ENCODE measurements around the gene LMAN2L.

DNA sequence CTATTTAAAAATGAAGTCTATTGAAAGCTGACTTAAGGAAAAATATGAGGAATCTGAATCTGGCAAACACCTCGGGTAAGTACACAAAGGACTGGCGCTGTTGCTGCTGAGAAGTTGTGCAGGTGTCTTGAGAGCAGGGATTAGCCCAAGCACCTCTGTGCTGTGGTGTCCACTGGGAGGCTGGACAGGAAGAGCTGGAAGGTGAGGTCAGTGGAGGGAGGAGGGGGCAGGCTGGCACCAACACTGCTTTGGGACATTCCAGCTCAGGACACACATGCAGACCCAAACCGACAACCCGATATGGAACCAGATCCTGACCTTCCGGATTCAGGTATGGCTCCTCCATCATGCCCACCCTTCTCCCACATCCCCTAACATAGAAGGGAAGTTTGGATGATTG lies 76.7 kb downstream of the LMAN2L start:
- no peak for TF ChIP-seq CHD2 (IDR thresholded peaks at IDR 0.05; ENCODE audit: low read length, partially characterized antibody)
- no peak for TF ChIP-seq CTCF (IDR thresholded peaks at IDR 0.05)
- TF ChIP-seq MXI1 (IDR thresholded peaks at IDR 0.05; ENCODE audit: low read depth, low read length) = no peak
- TF ChIP-seq EP300 (IDR thresholded peaks at IDR 0.05; ENCODE audit: borderline replicate concordance in 1 of 2, low read depth in 1 of 2, low read length in 1 of 2) = no peak
- TF ChIP-seq EZH2phosphoT487 (IDR thresholded peaks at IDR 0.05; ENCODE audit: borderline replicate concordance, low read depth) = no peak
